GM21381 (cell line): ENCODE results near the gene NOVA2.

Experiments
- ATAC-seq: cut with Tn5 transposase; IDR thresholded peaks from one replicate; pipeline ENCODE4 v1.9.1; 2021; ENCODE audit warnings: mild to moderate bottlenecking, moderate library complexity; ENCODE audit not compliant: unreplicated experiment

NOVA2 gene

GRCh38 chr19:45927565-45928261 lies 46.0 kb downstream of the NOVA2 start:
- peak; percentile 82 for ATAC-seq

- ATAC-seq, result no peak
Observed at GRCh38 chr19:45924891-45925447, 48.7 kb downstream of the NOVA2 start.

DNA sequence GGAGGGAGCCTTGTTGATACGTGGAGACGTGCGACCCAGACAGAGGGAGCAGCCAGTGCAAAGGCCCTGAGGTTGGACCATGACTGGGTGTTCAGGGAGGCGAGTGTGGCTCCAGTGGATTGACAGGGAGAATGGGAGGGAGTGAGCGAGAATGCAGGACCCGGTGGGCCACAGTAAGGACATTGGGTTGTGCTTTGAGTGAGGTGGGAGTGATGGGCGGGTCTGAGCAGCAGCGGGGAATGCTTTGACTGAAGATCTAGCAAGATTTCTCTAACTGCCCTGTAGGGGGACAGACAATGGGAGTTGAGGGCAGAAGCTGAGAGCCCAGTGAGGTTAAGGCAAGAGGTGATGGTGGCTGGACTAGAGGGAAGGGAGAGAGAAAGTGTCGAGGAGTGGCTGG lies 51.4 kb downstream of the NOVA2 start:
- no peak for ATAC-seq

DNA sequence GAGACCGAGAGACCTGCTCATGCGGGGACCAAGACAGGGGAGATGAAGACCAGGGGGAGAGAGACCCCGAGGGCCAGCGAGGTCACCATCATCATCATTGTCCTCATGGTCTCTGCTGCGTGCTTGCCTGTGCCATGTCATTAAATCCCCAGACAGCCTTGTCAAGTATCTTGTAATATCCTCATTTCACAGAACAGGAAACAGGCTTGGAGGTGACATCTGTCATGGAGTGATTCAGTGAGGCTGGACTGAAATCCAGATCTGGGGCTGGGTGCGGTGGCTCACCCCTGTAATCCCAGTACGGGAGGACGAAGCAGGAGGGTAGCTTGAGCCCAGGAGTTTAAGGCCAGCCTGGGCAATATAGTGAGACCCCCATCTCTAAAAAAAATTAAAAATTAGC lies 53.2 kb downstream of the NOVA2 start:
- ATAC-seq, result no peak

DNA sequence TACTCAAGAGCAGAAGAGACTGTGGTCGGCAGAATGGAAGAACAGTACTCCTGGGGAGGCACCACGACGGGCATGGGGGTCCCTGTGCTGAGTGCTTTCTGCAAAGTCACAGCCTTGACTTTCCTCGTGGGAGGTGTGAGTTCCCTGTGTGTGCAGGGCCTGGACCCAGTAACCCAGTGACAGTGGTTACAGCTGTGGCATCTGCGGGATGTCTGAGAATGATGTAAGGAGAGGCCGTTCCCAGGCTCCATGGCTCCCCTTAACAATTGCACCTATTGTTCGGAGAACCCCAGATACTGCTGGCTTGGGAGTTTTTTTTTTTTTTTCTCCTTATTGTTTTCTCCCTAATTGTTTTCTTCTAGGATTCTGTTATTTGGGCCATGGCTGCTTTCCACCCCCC lies 54.0 kb downstream of the NOVA2 start:
- ATAC-seq, result no peak

GRCh38 chr19:45918721-45919120 lies 54.9 kb downstream of the NOVA2 start:
- ATAC-seq, result no peak

DNA sequence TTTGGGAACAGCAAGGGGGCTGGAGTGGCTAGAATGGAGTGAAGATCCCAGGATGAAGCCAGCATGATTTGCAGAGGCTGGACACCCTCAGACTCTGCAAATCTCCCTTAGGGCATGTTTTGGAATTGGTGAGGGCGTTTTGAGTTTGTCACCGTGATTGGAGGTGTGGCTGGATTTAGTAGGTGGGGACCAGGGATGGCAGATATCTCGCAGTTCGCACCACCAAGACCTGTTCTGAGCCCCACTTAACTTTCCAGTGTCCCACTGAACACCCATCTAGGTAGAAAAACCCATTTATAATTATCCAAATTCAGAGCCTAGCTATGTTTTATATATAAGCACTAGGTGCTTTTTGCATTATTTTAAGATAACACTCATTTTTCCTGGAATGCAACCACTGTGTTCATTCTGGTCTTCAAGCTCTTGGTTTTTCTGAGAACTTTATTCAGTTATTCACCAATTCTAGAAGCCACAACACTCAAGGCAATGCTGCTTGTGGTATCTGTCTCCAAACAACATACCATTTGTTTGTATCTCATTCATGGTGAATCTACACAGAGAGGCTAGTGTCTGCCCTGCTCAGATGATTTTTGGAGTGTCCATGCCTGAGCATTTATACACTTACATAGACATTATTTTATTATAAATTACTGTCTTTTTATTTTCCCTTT lies 56.1 kb downstream of the NOVA2 start:
- no peak for ATAC-seq

- no peak for ATAC-seq
Observed at GRCh38 chr19:45913874-45914830, 59.5 kb downstream of the NOVA2 start, which contains the start of gene NANOS2. TSS of gene NANOS2 (minus strand) at chr19:45914778. CDS start at chr19:45914693, 85 bp downstream.

GRCh38 chr19:45911291-45911690 lies 62.4 kb downstream of the NOVA2 start:
- no peak for ATAC-seq

- ATAC-seq, result no peak
Observed at GRCh38 chr19:45908956-45909355, 64.7 kb downstream of the NOVA2 start.

DNA sequence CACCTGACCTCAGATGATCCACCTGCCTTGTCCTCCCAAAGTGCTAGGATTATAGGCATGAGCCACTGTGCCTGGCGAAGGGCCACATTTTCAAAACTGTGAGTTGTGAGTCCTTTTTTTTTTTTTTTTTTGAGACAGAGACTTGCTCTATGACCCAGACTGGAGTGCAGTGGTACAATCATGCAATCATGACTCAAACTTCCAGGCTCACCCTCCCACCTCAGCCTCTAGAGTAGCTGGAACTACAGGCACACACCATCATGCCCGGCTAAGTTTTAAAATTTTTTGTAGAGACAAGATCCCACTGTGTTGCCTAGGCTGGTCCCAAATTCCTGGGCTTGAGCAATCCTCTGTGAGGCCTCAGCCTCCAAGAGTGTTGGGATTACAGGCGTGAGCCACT lies 67.4 kb downstream of the NOVA2 start:
- ATAC-seq, result no peak

GRCh38 chr19:45905011-45905410 lies 68.7 kb downstream of the NOVA2 start:
- ATAC-seq, result no peak

DNA sequence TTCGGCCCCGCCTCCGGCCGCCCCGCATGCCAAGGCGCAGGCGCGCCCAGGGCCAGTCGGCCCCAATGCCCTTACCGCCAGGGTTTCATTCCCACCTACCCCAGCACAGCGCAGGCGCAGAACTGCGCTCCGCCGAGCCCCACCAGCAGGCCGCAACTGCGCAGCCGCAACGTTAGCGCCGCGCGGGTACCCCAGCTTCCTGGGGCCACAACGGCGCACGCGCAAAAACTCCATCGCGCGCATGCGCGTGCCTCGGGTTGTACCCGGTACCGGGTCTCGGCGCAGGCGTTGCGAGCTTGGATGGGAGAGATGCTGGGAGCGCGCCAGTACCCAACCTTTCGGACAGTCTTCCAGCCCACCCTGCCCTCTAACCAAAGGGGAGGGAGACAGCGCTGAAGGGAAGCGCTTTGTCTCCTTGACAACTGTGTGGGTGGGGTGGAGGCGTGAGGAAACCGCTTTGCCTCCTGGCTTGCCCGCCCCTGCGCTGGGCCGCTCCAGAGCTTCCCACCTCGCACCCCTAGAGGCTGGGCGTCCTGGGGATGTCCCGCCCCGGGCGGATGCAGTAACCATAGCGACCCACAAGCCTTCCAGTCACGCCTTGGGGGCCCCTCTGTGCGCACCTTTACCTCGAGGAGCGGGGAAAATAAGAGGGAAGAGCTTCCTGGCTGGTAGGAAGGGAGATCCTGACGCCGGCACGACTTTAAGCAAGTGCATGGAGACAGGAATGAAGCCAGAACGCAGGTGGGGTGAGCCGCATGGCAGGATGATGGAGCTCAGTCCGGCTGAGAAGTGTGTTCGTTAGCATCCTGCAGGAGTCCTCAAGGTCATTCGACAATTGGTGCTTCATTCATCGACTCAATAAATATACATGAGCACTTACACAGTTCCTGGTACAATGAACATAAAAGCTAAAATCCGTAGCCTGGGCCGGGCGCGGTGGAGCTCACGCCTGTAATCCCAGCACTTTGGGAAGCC lies 70.7 kb downstream of the NOVA2 start:
- peak; percentile 77 for ATAC-seq

DNA sequence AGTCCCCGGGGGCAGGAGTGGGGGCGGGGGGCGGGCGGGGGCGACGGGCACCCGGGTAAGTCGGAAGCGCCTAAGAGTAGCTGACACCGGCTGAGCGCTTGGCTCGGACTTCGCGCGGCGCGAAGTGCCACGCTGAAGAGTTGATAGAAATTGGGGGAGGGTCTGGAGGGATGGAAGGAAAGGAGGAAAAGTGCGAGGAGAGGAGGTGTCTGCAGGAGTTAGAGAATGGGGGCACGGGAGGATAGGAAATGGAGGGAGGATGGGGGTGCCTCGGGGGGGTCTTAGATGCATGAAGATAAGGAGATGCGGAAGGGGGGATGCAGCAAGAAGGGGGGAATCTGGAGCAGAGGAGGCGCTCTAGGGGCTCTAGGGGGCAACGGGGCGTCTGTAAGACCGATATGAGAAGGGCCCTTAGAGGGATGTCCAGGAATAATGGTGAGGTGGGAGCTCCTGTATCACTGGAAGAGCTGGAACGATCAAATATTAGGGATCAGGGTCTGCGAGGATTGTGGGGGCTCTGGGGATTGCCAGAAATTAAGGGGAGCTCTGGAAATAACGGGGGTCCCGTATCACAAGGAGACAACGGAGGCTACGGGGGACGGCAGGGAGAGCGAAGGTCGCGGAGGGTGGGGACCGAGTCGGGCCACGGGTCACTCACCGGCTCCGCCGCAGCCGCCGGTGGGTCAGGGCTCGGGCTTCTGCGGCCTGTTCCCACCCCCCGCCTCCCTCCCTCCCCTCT lies 71.6 kb downstream of the NOVA2 start, which contains the start of gene MYPOP:
TSS of gene MYPOP (minus strand) at position 702 of the 739 bp plus-strand sequence. CDS start 840 bp downstream, outside the sequence.
- ATAC-seq, result no peak

DNA sequence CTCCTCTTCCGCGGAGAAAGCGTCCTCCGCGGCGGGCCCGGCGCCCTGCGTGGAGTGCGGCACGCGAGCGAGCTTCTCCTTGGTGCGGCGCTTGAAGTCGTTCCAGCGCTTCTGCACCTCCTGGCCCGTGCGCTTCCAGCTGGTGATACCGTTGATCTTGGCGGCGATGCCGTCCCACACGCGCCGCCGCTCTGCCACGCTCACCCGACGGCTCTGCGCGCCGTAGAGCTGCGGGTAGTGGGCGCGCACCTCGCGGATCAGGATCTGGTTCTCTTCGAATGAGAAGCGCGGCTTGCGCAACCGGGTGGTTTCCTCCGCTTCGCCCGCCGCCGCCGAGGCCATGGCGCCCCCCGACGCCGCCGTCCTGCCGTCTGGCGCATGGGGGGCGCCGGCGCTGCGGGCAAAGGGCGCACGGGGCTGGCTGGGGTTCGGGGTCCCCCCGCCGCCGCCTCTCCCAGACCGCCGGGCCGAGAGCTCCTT lies 72.2 kb downstream of the NOVA2 start:
- no peak for ATAC-seq

DNA sequence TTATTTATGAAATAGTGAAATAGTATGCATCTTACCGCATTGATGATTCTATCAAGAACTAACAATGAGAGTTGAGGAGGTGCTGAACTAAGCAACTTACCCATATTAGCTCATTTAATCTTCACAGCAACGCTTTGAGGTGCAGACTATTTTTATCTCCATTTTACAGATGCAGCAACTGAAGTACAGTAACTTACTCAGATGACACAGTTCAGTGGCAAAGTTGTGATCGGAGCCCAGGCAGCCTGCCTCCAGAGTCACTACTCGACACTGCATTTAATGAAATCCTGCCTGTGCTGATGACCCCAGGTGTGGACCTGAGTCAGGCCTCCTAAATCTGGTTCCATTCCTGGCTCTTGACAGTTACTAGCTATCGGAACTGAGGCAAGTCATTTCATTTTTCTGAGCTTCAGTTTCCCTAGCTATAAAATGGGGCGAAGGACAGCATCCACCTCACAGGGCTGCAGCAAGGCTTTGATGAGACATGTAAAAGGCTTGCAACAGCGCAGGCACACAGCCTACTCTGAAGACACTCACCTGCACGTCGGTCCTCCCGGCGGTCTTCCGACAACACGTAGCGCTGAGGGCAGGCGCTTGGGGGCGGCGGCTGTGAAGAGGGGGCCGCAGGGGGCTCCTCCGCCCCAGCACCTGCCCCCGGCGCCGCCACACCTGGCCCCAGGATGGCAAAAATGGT lies 72.8 kb downstream of the NOVA2 start:
- ATAC-seq, result no peak

DNA sequence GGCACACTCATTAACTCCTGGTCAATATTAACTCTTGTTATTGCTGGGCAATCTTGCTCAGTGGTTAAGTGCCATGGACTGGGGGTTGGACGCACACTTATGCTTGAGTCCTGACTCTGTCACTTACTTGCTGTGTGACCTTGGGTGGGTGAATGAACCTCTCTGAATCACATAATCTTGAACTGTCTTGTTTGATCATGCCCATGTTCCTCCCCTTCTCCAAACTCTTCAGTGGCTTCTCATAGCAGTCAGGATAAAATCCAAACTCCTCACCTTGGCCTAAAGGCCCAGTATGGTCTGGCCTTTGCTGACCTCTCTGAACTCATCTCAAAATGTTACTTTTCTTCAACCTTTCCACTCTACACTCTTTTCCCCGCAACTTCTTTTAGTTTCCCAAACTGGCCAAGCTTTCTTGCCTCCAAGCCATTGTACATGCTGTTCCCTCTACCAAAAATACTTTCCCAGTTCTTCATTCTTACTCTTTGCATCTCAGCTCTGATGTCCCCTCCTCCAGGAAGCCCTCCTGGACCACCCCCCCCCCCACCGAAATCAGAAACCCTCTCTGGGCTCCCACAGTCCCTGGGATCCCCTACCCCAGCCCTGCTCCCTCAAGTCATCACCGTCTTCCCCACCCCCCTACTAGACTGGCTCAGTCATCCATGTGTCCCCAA lies 73.6 kb downstream of the NOVA2 start:
- no peak for ATAC-seq

DNA sequence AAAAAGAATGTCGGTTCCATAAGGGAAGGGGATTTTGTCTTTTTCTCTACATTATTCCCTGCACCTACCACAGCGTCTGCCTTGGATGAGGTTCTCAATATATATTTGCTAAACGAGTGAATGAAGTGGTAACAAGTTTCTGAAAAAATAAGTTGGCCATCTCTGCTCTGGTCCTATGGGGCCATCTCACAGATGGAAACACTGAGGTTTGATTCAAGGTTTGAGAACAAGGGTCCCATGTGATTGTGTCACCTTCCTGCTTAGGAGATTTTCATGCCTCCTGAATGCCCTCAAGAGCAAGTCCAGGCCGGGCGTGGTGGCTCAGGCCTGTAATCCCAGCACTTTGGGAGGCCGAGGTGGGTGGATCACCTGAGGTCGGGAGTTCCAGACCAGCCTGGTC lies 74.4 kb downstream of the NOVA2 start:
- ATAC-seq, result no peak
